Measurements from ENCODE around the gene TSNAXIP1. TPM values are rescaled to one million over a fixed set of nuclear protein-coding genes. Genes with fewer than 3 reads are reported as not detected.

TSNAXIP1 gene
- total and polyA plus RNA-seq, 9 of the 15 experiments (the other 6 are each of a cell fraction or from before 2014, with no cell fraction given), result 0.03 to 0.24 (median 0.11) TPM; not detected in 4

GRCh38 chr16:67833415-67834241 is 26.9 kb downstream of the TSNAXIP1 start:
- ATAC-seq (peak; percentile 100), FAIRE-seq (peak; percentile 97), DNase-seq (ENCODE audit: extremely low read depth in 1 of 4, low spot score in 3 of 4) (peak; percentile 95 to 97 (median 96))
- in situ Hi-C loops (cut with MboI) (no loop called here), intact Hi-C loops (cut with micrococcal nuclease) (no loop called here)
- no peaks in the 10 kb centered on the region for H3K9me3 ChIP-seq (replicated peaks; ENCODE audit: control insufficient read depth, insufficient read depth, low read depth, low read length)
- H4K20me1 ChIP-seq (replicated peaks; ENCODE audit: control insufficient read depth, insufficient read depth, low read length), result no peaks in the 10 kb centered on the region; the same call in 1 of the 2 replicates
- H2AFZ ChIP-seq (ENCODE audit: low read depth, low read length), result peak overlapping the region; percentile 98
- TSS peak; percentile 76 for BruUV-seq (replicated peaks)
- no peaks in the 10 kb centered on the region for H3K27me3 ChIP-seq (ENCODE audit: control insufficient read depth in 2 of 2, insufficient read depth in 2 of 2, low read length in 2 of 2)
- ChIA-PET POLR2A (interaction anchor here (0.6 to 3.9 kb wide), 9 partner anchors 9 to 158 kb away, joined by 3 to 19 read pairs (median 5); partner anchors contain the start of genes RANBP10 and TSNAXIP1), CTCF (ENCODE audit: low intra/inter-chr PET ratio) (no interaction called here)
- H3K79me2 ChIP-seq (ENCODE audit: control insufficient read depth, insufficient read depth, low read length), result peaks cover 17% of the 10 kb centered on the region
- H3K4me2 ChIP-seq (ENCODE audit: insufficient read depth, low read length), result peak overlapping the region; percentile 93
- H3K9ac ChIP-seq (ENCODE audit: insufficient read depth in 1 of 2, low read depth in 2 of 2, low read length in 2 of 2), result peak overlapping the region; percentile 87 to 96
- peak overlapping the region; percentile 68 for H3K27ac ChIP-seq (ENCODE audit: extremely low read depth, low read depth, low read length)
- no peaks in the 10 kb centered on the region for H3K9me1 ChIP-seq (ENCODE audit: control insufficient read depth, insufficient read depth, low read length)
- peak overlapping the region; percentile 67 for H3K4me3 ChIP-seq
- peaks cover 11 to 24% of the 10 kb centered on the region in 2 experiments; a peak in 4 of 5 replicates for H3K4me1 ChIP-seq (replicated peaks in 1 of 2; ENCODE audit: control insufficient read depth in 2 of 2, insufficient read depth in 2 of 2, low read length in 2 of 2)
- peaks cover 38% of the 10 kb centered on the region; the same call in 2 of the 3 replicates for H3K36me3 ChIP-seq (ENCODE audit: control insufficient read depth, insufficient read depth, low read length)
- under 1% methylated on average over 49 of the region's 49 CpGs for WGBS (ENCODE audit: insufficient coverage, low coverage, missing lambda C conversion rate)
- TF ChIP-seq GABPB2 (CRISPR knock-in tag; conservative IDR thresholded peaks at IDR 0.05) (no peak), HDAC6 (IDR thresholded peaks at IDR 0.05; ENCODE audit: low read depth, low read length) (no peak), SAFB2 (IDR thresholded peaks at IDR 0.05; ENCODE audit: borderline replicate concordance, low read depth, low read length, severe bottlenecking) (no peak), PTTG1 (tag; IDR thresholded peaks at IDR 0.05; ENCODE audit: low read depth) (no peak), IRF2 (CRISPR knock-in tag; IDR thresholded peaks at IDR 0.05) (no peak), POLR2B (IDR thresholded peaks at IDR 0.05; ENCODE audit: low read depth, partially characterized antibody) (peak; percentile 83), NR1H2 (CRISPR knock-in tag; IDR thresholded peaks at IDR 0.05) (0 out of 2 replicates have a peak, but pooled peaks have one; percentile 38), CTBP1 (IDR thresholded peaks at IDR 0.05; ENCODE audit: borderline replicate concordance) (peak; percentile 70; the same call in 1 of the 2 replicates), MYBL2 (IDR thresholded peaks at IDR 0.05; ENCODE audit: low read depth) (no peak), MYBL2 (CRISPR knock-in tag; IDR thresholded peaks at IDR 0.05; ENCODE audit: borderline replicate concordance) (no peak), YY1 (IDR thresholded peaks at IDR 0.05; ENCODE audit: borderline replicate concordance in 1 of 3, control insufficient read depth in 1 of 3, extremely low read depth in 1 of 3, insufficient read depth in 3 of 3, insufficient read length in 1 of 3, insufficient replicate concordance in 2 of 3, low read depth in 1 of 3, low read length in 2 of 3) (peak; percentile 63 to 91 (median 86)), THAP12 (CRISPR knock-in tag; IDR thresholded peaks at IDR 0.05) (no peak), AFF1 (IDR thresholded peaks at IDR 0.05; ENCODE audit: low read depth in 1 of 2, partially characterized antibody in 2 of 2) (peak in 1 of 2 experiments; percentile 86), CCAR2 (IDR thresholded peaks at IDR 0.05; ENCODE audit: low read depth, low read length) (no peak)

Measured in K562 (cell line).